K562 (cell line): ENCODE results near the gene SLCO2A1. TPM values are rescaled to one million over a fixed set of nuclear protein-coding genes. Genes with fewer than 3 reads are reported as not detected.

Experiments
- ATAC-seq: fragments of 200-7000 bp; cut with Tn5 transposase; 3 replicates; pipeline ENCODE4 v1.9.1; 2020; ENCODE audit warnings: moderate library complexity
- BruUV-seq: library from RNA; stranded (reverse); fragments of 400-500 nt; replicated peaks from 2 replicates; lab custom pipeline; 2021; lab: Mats Ljungman, UMichigan
- CTCF ChIA-PET: fragments of 300-600 bp; formaldehyde crosslinking; extraction: SDS; loops from one replicate; lab custom pipeline; 2021; ENCODE audit warnings: low intra/inter-chr PET ratio; lab: Yijun Ruan, JAX
- POLR2A ChIA-PET: fragments of 300-600, 350-650 bp; sonication (Branson Sonifier 250); formaldehyde crosslinking; extraction: SDS; loops from one replicate; lab custom pipeline; 2021; ENCODE audit warnings: antibody characterized with exemption, inconsistent platforms; lab: Yijun Ruan, JAX
- DNase-seq, 4 experiments: peaks; one replicate each; pipeline versions ENCODE4 v3.0.0 to v3.0.0-alpha.2; 2011 to 2018; ENCODE audit warnings: low spot score in 3 of 4, mixed read lengths in 3 of 4; ENCODE audit errors: extremely low read depth in 1 of 4
- FAIRE-seq: peaks from 2 replicates; lab custom pipeline; 2011; peaks lifted over from hg19 to GRCh38; lab: Jason Lieb, UNC
- H2AFZ ChIP-seq: 2 replicates; pipeline ENCODE4 v1.6.0; 2011; ENCODE audit warnings: low read depth, low read length, control low read depth, inconsistent platforms
- H3K27ac ChIP-seq: fragments of 200-600 bp; 3 replicates; pipeline ENCODE4 v1.8.0; 2011; ENCODE audit warnings: low read depth, mild to moderate bottlenecking, control low read depth, inconsistent platforms, low read length, moderate library complexity, mixed read lengths; ENCODE audit errors: extremely low read depth
- H3K27me3 ChIP-seq, 2 experiments: fragments of 300-600 bp in 1 of 2; 2 replicates in 1 of 2; 3 replicates in 1 of 2; pipeline versions ENCODE4 v1.6.0 to v1.8.0; 2011; ENCODE audit warnings: inconsistent platforms in 2 of 2, low read length in 2 of 2, mild to moderate bottlenecking in 1 of 2, mixed read lengths in 1 of 2, moderate library complexity in 1 of 2; ENCODE audit not compliant: control insufficient read depth in 2 of 2, insufficient read depth in 2 of 2
- H3K36me3 ChIP-seq: fragments of 300-600 bp; 3 replicates; pipeline ENCODE4 v1.8.0; 2011; ENCODE audit warnings: mild to moderate bottlenecking, low read length, inconsistent platforms; ENCODE audit not compliant: control insufficient read depth, insufficient read depth
- H3K4me1 ChIP-seq, 2 experiments: fragments of 200-600 bp in 1 of 2; replicated peaks in 1 of 2; 2 replicates in 1 of 2; 3 replicates in 1 of 2; pipeline versions ENCODE4 v1.5.1 to v1.8.0; 2011; ENCODE audit warnings: inconsistent platforms in 2 of 2, low read length in 2 of 2, mild to moderate bottlenecking in 1 of 2, mixed read lengths in 1 of 2, moderate library complexity in 1 of 2; ENCODE audit not compliant: control insufficient read depth in 2 of 2, insufficient read depth in 2 of 2
- H3K4me2 ChIP-seq: 2 replicates; pipeline ENCODE4 v1.6.1; 2011; ENCODE audit warnings: low read length, control low read depth, inconsistent platforms, mixed read lengths; ENCODE audit not compliant: insufficient read depth
- H3K4me3 ChIP-seq: fragments of 200-600 bp; sonication (generic), shearing (Covaris generic); 2 replicates; pipeline ENCODE4 v1.5.1; 2016; ENCODE audit warnings: control low read depth, inconsistent platforms
- H3K79me2 ChIP-seq: fragments of 200-600 bp; 3 replicates; pipeline ENCODE4 v1.8.0; 2011; ENCODE audit warnings: low read length, inconsistent platforms; ENCODE audit not compliant: control insufficient read depth, insufficient read depth
- H3K9ac ChIP-seq, 2 experiments: 2 replicates each; pipeline versions ENCODE4 v1.6.0 to v1.6.1; 2011; ENCODE audit warnings: low read depth in 2 of 2, low read length in 2 of 2, control low read depth in 1 of 2, inconsistent platforms in 1 of 2, mild to moderate bottlenecking in 1 of 2, mixed read lengths in 1 of 2; ENCODE audit not compliant: insufficient read depth in 1 of 2
- H3K9me1 ChIP-seq: one replicate; pipeline ENCODE4 v1.6.0; 2011; ENCODE audit warnings: inconsistent platforms, mild to moderate bottlenecking, low read length, moderate library complexity; ENCODE audit not compliant: control insufficient read depth, insufficient read depth
- H3K9me3 ChIP-seq: replicated peaks from 2 replicates; pipeline ENCODE4 v1.5.1; 2011; ENCODE audit warnings: low read depth, low read length, inconsistent platforms; ENCODE audit not compliant: control insufficient read depth, insufficient read depth
- H4K20me1 ChIP-seq: replicated peaks from 2 replicates; pipeline ENCODE4 v1.6.1; 2011; ENCODE audit warnings: low read length, inconsistent platforms, mixed read lengths; ENCODE audit not compliant: control insufficient read depth, insufficient read depth
- DMBX1 ChIP-seq: fragments of 250-450 bp; sonication (Bioruptor Pico); IDR thresholded peaks from 2 replicates; pipeline ENCODE4 v1.8.0; 2022; ENCODE audit warnings: inconsistent platforms, mild to moderate bottlenecking, moderate library complexity, borderline replicate concordance
- MTA2 ChIP-seq: fragments of 450-650 bp; IDR thresholded peaks from 2 replicates; pipeline ENCODE4 v1.6.1; 2016; ENCODE audit warnings: low read depth
- TAL1 ChIP-seq: fragments of 450-650 bp; IDR thresholded peaks from 2 replicates; pipeline ENCODE4 v1.6.1; 2016; ENCODE audit warnings: mild to moderate bottlenecking
- USF1 ChIP-seq: sonication (generic); formaldehyde crosslinking; IDR thresholded peaks from 2 replicates; pipeline ENCODE4 v1.9.0; 2022; ENCODE audit warnings: mild to moderate bottlenecking, missing genetic modification reagents
- ZNF830 ChIP-seq: fragments of 250-450 bp; sonication (Bioruptor Pico); IDR thresholded peaks from 2 replicates; pipeline ENCODE4 v1.5.0; 2021; ENCODE audit warnings: mild to moderate bottlenecking
- WGBS: fragments of 100-300 bp; shearing (Covaris generic); methylation state at CpG from one replicate; pipeline ENCODE4 v1.1.6; 2016; ENCODE audit warnings: low coverage, mixed read lengths; ENCODE audit not compliant: insufficient coverage; ENCODE audit errors: missing lambda C conversion rate; 5-methylcytosine and 5-hydroxymethylcytosine counted together
- in situ Hi-C: fragments of 300-500 bp; cut with MboI; formaldehyde crosslinking; loops from 4 replicates; pipeline ENCODE4 v1.15.0; 2018; ENCODE audit warnings: inconsistent platforms, mixed read lengths
- intact Hi-C: fragments of 100-400 bp; cut with micrococcal nuclease; formaldehyde crosslinking; loops from 2 replicates; pipeline ENCODE4 v1.14.2; 2022
- polyA plus RNA-seq, 8 experiments: library from polyadenylated mRNA; depleted of rRNA in 4 of 8; stranded (reverse) in 5 of 8; unstranded in 3 of 8; fragments of >200 nt; fragmentation: Nextera tagmentation in 2 of 8; fragmentation: Illumina TruSeq in 1 of 8; extraction: Ambion mirVana in 2 of 8; extraction: Trizol in 1 of 8; gene quantifications; 2 replicates each; pipeline versions ENCODE4 v1.2.1 to v1.2.3, GENCODE V29; 2011 to 2014; ENCODE audit warnings: inconsistent platforms in 1 of 8, missing spikeins in 1 of 8
- total RNA-seq, 7 experiments: library from RNA; depleted of rRNA in 6 of 7; stranded (reverse); fragments of >200 nt in 6 of 7; fragmentation: Illumina TruSeq in 2 of 7; extraction: Trizol in 2 of 7; gene quantifications; 2 replicates each; pipeline versions ENCODE4 v1.2.1 to v1.2.3, GENCODE V29; 2011 to 2021; ENCODE audit warnings: low replicate concordance in 1 of 7
- TF ChIP-seq, protein P1 (sequence below): fragments of 250-450 bp; sonication (Bioruptor Pico); IDR thresholded peaks from 2 replicates; pipeline ENCODE4 v1.6.1; 2021; ENCODE audit warnings: mild to moderate bottlenecking
- TF ChIP-seq, protein P2 (sequence below), 2 experiments: fragments of 450-650 bp; IDR thresholded peaks; 2 replicates each; pipeline ENCODE4 v1.6.1; 2016; ENCODE audit warnings: mild to moderate bottlenecking in 2 of 2, borderline replicate concordance in 1 of 2, low read depth in 1 of 2, moderate library complexity in 1 of 2
- TF ChIP-seq, protein P3 (sequence below): sonication (generic); formaldehyde crosslinking; IDR thresholded peaks from 2 replicates; pipeline ENCODE4 v1.8.0; 2023; ENCODE audit warnings: mild to moderate bottlenecking, missing genetic modification reagents

SLCO2A1 gene
- total and polyA plus RNA-seq, 9 of the 15 experiments (the other 6 are each of a cell fraction or from before 2014, with no cell fraction given): 0.16 to 1.0 TPM; not detected in 7

GRCh38 chr3:134073583-134073945, 43.8 kb upstream of the SLCO2A1 start:
- no peak overlapping the region for H3K27ac ChIP-seq
- TF ChIP-seq, protein P1, sequence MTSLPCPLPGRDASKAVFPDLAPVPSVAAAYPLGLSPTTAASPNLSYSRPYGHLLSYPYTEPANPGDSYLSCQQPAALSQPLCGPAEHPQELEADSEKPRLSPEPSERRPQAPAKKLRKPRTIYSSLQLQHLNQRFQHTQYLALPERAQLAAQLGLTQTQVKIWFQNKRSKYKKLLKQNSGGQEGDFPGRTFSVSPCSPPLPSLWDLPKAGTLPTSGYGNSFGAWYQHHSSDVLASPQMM (CRISPR knock-in tag): no peak
- TF ChIP-seq DMBX1 (CRISPR knock-in tag): no peak
- TF ChIP-seq, protein P2, sequence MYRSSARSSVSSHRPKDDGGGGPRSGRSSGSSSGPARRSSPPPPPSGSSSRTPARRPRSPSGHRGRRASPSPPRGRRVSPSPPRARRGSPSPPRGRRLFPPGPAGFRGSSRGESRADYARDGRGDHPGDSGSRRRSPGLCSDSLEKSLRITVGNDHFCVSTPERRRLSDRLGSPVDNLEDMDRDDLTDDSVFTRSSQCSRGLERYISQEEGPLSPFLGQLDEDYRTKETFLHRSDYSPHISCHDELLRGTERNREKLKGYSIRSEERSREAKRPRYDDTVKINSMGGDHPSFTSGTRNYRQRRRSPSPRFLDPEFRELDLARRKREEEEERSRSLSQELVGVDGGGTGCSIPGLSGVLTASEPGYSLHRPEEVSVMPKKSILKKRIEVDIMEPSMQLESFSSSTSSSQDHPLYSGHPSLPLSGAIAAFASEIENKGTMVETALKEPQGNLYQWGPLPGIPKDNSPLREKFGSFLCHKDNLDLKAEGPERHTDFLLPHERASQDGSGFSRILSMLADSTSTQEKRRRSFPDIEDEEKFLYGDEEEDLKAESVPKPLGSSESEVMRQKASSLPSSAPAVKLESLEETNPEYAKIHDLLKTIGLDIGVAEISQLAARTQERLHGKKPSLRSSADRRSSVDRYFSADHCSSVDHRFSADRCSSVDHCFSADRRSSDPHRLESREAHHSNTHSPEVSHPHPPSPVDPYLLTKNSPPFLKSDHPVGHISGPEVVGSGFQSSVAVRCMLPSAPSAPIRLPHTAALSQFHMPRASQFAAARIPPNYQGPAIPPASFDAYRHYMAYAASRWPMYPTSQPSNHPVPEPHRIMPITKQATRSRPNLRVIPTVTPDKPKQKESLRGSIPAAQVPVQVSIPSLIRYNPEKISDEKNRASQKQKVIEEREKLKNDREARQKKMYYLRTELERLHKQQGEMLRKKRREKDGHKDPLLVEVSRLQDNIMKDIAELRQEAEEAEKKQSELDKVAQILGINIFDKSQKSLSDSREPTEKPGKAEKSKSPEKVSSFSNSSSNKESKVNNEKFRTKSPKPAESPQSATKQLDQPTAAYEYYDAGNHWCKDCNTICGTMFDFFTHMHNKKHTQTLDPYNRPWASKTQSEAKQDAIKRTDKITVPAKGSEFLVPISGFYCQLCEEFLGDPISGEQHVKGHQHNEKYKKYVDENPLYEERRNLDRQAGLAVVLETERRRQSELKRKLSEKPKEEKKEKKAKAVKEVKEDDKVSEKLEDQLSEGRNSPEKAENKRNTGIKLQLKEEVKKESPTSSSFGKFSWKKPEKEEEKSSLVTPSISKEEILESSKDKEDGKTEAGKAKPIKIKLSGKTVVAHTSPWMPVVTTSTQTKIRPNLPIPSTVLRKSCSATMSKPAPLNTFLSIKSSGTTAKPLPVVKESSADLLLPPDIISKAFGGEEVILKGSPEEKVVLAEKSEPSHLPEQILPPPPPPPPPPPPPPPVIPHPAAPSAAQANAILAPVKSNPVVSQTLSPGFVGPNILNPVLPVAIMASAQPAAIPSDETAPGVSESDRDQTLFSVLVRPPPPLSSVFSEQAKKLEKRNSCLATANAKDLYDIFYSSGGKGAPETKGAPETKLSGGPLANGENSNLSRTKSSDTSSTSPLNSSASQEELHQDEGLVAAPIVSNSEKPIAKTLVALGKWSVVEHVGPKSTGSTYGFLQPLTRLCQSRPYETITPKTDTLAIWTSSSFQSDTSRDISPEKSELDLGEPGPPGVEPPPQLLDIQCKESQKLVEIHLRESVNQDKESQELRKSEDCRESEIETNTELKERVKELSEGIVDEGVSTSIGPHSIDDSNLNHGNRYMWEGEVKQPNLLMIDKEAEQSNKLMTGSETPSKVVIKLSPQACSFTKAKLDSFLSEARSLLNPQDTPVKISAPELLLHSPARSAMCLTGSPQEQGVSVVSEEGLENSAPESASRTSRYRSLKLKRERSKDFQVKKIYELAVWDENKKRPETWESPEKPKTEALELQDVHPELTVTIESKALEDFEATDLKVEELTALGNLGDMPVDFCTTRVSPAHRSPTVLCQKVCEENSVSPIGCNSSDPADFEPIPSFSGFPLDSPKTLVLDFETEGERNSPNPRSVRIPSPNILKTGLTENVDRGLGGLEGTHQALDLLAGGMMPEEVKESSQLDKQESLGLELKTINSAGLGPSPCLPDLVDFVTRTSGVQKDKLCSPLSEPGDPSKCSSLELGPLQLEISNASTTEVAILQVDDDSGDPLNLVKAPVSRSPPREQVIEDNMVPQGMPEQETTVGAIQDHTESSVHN (IDR thresholded peaks at IDR 0.05; ENCODE audit: borderline replicate concordance in 1 of 2, low read depth in 1 of 2): no peak
- no peak for TF ChIP-seq TAL1
- TF ChIP-seq USF1 (CRISPR knock-in tag): no peak
- TF ChIP-seq, protein P3, sequence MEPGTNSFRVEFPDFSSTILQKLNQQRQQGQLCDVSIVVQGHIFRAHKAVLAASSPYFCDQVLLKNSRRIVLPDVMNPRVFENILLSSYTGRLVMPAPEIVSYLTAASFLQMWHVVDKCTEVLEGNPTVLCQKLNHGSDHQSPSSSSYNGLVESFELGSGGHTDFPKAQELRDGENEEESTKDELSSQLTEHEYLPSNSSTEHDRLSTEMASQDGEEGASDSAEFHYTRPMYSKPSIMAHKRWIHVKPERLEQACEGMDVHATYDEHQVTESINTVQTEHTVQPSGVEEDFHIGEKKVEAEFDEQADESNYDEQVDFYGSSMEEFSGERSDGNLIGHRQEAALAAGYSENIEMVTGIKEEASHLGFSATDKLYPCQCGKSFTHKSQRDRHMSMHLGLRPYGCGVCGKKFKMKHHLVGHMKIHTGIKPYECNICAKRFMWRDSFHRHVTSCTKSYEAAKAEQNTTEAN (CRISPR knock-in tag): no peak
- TF ChIP-seq MTA2: no peak
- TF ChIP-seq ZNF830: no peak
- no peak for DNase-seq
- peaks cover 2 to 19% of the 10 kb centered on the region in 2 experiments; a peak in 2 of 5 replicates for H3K27me3 ChIP-seq
- no peaks in the 10 kb centered on the region for H3K36me3 ChIP-seq
- BruUV-seq: no TSS peak
- intact Hi-C loops (no loop called here), in situ Hi-C loops (no loop called here)
- no peak overlapping the region for H2AFZ ChIP-seq
- H3K4me2 ChIP-seq: no peak overlapping the region
- no peaks in the 10 kb centered on the region for H3K79me2 ChIP-seq
- no peaks in the 10 kb centered on the region for H4K20me1 ChIP-seq
- ChIA-PET CTCF (no interaction called here), POLR2A (no interaction called here)
- no peak for FAIRE-seq
- H3K9me1 ChIP-seq: no peaks in the 10 kb centered on the region
- no peaks in the 10 kb centered on the region for H3K9me3 ChIP-seq
- ATAC-seq: no peak
- WGBS: 4% methylated on average over 4 of the region's 4 CpGs
- H3K4me1 ChIP-seq: no peaks in the 10 kb centered on the region
- H3K9ac ChIP-seq: no peak overlapping the region
- H3K4me3 ChIP-seq: no peak overlapping the region
